HepG2 (cell line): Measurements from ENCODE around the gene SPAG9. TPM values are rescaled to one million over a fixed set of nuclear protein-coding genes. Genes with fewer than 3 reads are reported as not detected.

Experiments
- BCL3 ChIP-seq: sonication (generic); formaldehyde crosslinking; IDR thresholded peaks from 2 replicates; pipeline ENCODE4 v1.5.1; 2020; ENCODE audit warnings: mild to moderate bottlenecking, missing genetic modification reagents, moderate library complexity
- DR1 ChIP-seq: sonication (generic); formaldehyde crosslinking; IDR thresholded peaks from 2 replicates; pipeline ENCODE4 v1.8.0; 2021; ENCODE audit warnings: mild to moderate bottlenecking, missing genetic modification reagents, inconsistent platforms
- EHMT2 ChIP-seq: fragments of 200-600 bp; sonication (generic); IDR thresholded peaks from 2 replicates; pipeline ENCODE4 v1.7.0; 2017; ENCODE audit warnings: antibody characterized with exemption, low read depth, low read length, borderline replicate concordance
- FOXA3 ChIP-seq: IDR thresholded peaks from 2 replicates; pipeline ENCODE4 v1.6.1; 2016; ENCODE audit warnings: missing genetic modification reagents, missing compliant biosample characterization
- KAT7 ChIP-seq: IDR thresholded peaks from 2 replicates; pipeline ENCODE4 v1.6.1; 2018; ENCODE audit warnings: borderline replicate concordance, missing compliant biosample characterization
- KIAA2018 ChIP-seq: sonication (generic); formaldehyde crosslinking; IDR thresholded peaks from 2 replicates; pipeline ENCODE4 v1.5.0; 2020; ENCODE audit warnings: mild to moderate bottlenecking, missing genetic modification reagents, borderline replicate concordance
- KLF15 ChIP-seq: sonication (generic); formaldehyde crosslinking; IDR thresholded peaks from 2 replicates; pipeline ENCODE4 v1.8.1; 2023; ENCODE audit warnings: borderline replicate concordance, mild to moderate bottlenecking, inconsistent platforms, missing genetic modification reagents, mixed read lengths
- MYC ChIP-seq: sonication (generic); formaldehyde crosslinking; IDR thresholded peaks from 2 replicates; pipeline ENCODE4 v1.9.0; 2021; ENCODE audit warnings: missing genetic modification reagents, borderline replicate concordance
- ONECUT2 ChIP-seq: sonication (generic); formaldehyde crosslinking; IDR thresholded peaks from 2 replicates; pipeline ENCODE4 v1.4.0; 2020; ENCODE audit warnings: missing genetic modification reagents
- PHF20 ChIP-seq: sonication (generic); formaldehyde crosslinking; IDR thresholded peaks from 2 replicates; pipeline ENCODE4 v1.5.0; 2020; ENCODE audit warnings: mild to moderate bottlenecking, missing genetic modification reagents
- PHF5A ChIP-seq: IDR thresholded peaks from one replicate; pipeline ENCODE4 v1.6.1; 2018; ENCODE audit warnings: low read depth, missing genetic modification reagents; ENCODE audit not compliant: unreplicated experiment
- SMC3 ChIP-seq: IDR thresholded peaks from 2 replicates; pipeline ENCODE4 v1.6.1; 2011; ENCODE audit warnings: low read length, improper control_type of control experiment
- SMYD3 ChIP-seq: sonication (generic); formaldehyde crosslinking; IDR thresholded peaks from 2 replicates; pipeline ENCODE4 v1.8.1; 2023; ENCODE audit warnings: mild to moderate bottlenecking, missing genetic modification reagents
- ZFY ChIP-seq: sonication (generic); formaldehyde crosslinking; IDR thresholded peaks from 2 replicates; pipeline ENCODE4 v1.4.0; 2020; ENCODE audit warnings: missing genetic modification reagents
- ZNF530 ChIP-seq: sonication (generic); formaldehyde crosslinking; IDR thresholded peaks from 2 replicates; pipeline ENCODE4 v1.5.0; 2020; ENCODE audit warnings: low read depth, mild to moderate bottlenecking, missing genetic modification reagents
- ZNF670 ChIP-seq: sonication (generic); formaldehyde crosslinking; IDR thresholded peaks from 2 replicates; pipeline ENCODE4 v1.8.0; 2022; ENCODE audit warnings: mild to moderate bottlenecking, missing genetic modification reagents, borderline replicate concordance
- polyA plus RNA-seq, 8 experiments: library from polyadenylated mRNA; depleted of rRNA in 3 of 8; stranded (reverse) in 7 of 8; unstranded in 1 of 8; fragments of >200 nt; fragmentation: Illumina TruSeq in 4 of 8; extraction: Trizol in 4 of 8; gene quantifications; 2 replicates each; pipeline versions ENCODE4 v1.2.1 to v1.2.3, GENCODE V29; 2011 to 2016; ENCODE audit warnings: low read depth in 4 of 8, missing spikeins in 1 of 8, mixed read lengths in 1 of 8; ENCODE audit not compliant: insufficient read depth in 1 of 8
- total RNA-seq, 5 experiments: library from RNA; depleted of rRNA; stranded (reverse); fragments of >200 nt; fragmentation: Illumina TruSeq; extraction: Trizol; gene quantifications; 2 replicates each; pipeline ENCODE4 v1.2.3, GENCODE V29; 2016; ENCODE audit warnings: low read depth in 1 of 5
- TF ChIP-seq, protein P1 (sequence below): sonication (generic); formaldehyde crosslinking; conservative IDR thresholded peaks from 2 replicates; pipeline ENCODE4 v1.8.1; 2023; ENCODE audit warnings: missing genetic modification reagents
- TF ChIP-seq, protein P2 (sequence below): sonication (generic); formaldehyde crosslinking; IDR thresholded peaks from 2 replicates; pipeline ENCODE4 v1.8.1; 2023; ENCODE audit warnings: mild to moderate bottlenecking, missing genetic modification reagents, borderline replicate concordance

Gene SPAG9
- total and polyA plus RNA-seq, 2 of the 13 experiments (the other 11 are each of a cell fraction or from before 2014, with no cell fraction given): 43.2 to 78.6 TPM

GRCh38 chr17:51153210-51154072 lies 32.8 kb upstream of the SPAG9 start, which contains the start of gene NME1 (continued):
- TF ChIP-seq ZNF530 (CRISPR knock-in tag): peak; percentile 87; the same call in 1 of the 2 replicates
- TF ChIP-seq EHMT2: peak; percentile 48; the same call in 1 of the 2 replicates
- TF ChIP-seq ONECUT2 (CRISPR knock-in tag): peak; percentile 72
- TF ChIP-seq ZFY (CRISPR knock-in tag): peak; percentile 84
- TF ChIP-seq KAT7 (CRISPR knock-in tag): peak; percentile 99
- TF ChIP-seq, protein P1, sequence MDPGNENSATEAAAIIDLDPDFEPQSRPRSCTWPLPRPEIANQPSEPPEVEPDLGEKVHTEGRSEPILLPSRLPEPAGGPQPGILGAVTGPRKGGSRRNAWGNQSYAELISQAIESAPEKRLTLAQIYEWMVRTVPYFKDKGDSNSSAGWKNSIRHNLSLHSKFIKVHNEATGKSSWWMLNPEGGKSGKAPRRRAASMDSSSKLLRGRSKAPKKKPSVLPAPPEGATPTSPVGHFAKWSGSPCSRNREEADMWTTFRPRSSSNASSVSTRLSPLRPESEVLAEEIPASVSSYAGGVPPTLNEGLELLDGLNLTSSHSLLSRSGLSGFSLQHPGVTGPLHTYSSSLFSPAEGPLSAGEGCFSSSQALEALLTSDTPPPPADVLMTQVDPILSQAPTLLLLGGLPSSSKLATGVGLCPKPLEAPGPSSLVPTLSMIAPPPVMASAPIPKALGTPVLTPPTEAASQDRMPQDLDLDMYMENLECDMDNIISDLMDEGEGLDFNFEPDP (CRISPR knock-in tag): no peak
- peak; percentile 100 for TF ChIP-seq PHF5A (CRISPR knock-in tag)
- TF ChIP-seq DR1: peak; percentile 95; the same call in 1 of the 2 replicates
- peak; percentile 99 for TF ChIP-seq ZNF670 (CRISPR knock-in tag)
- TF ChIP-seq KLF15: peak; percentile 86; the same call in 1 of the 2 replicates
- TF ChIP-seq BCL3 (CRISPR knock-in tag): peak; percentile 93
- TF ChIP-seq MYC (CRISPR knock-in tag): peak; percentile 100
- peak; percentile 100 for TF ChIP-seq SMC3
- TF ChIP-seq FOXA3 (CRISPR knock-in tag): peak; percentile 90
- TF ChIP-seq, protein P2, sequence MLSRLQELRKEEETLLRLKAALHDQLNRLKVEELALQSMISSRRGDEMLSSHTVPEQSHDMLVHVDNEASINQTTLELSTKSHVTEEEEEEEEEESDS (CRISPR knock-in tag): no peak
- TF ChIP-seq SMYD3 (CRISPR knock-in tag): 0 out of 2 replicates have a peak, but pooled peaks have one; percentile 53
- peak; percentile 62; the same call in 1 of the 2 replicates for TF ChIP-seq KIAA2018 (CRISPR knock-in tag)
- TF ChIP-seq PHF20 (CRISPR knock-in tag): peak; percentile 99
